GM12801 (cell line): Measurements from ENCODE around the gene MYBPHL.

Source experiments
- TF ChIP-seq, protein P1 (sequence below): IDR thresholded peaks from one replicate; pipeline ENCODE4 v1.5.1; 2011; ENCODE audit warnings: control low read depth; ENCODE audit not compliant: insufficient read length; ENCODE audit errors: extremely low read depth

MYBPHL gene

GRCh38 chr1:109251277-109252166 is 55.3 kb downstream of the MYBPHL start:
- TF ChIP-seq, protein P1, sequence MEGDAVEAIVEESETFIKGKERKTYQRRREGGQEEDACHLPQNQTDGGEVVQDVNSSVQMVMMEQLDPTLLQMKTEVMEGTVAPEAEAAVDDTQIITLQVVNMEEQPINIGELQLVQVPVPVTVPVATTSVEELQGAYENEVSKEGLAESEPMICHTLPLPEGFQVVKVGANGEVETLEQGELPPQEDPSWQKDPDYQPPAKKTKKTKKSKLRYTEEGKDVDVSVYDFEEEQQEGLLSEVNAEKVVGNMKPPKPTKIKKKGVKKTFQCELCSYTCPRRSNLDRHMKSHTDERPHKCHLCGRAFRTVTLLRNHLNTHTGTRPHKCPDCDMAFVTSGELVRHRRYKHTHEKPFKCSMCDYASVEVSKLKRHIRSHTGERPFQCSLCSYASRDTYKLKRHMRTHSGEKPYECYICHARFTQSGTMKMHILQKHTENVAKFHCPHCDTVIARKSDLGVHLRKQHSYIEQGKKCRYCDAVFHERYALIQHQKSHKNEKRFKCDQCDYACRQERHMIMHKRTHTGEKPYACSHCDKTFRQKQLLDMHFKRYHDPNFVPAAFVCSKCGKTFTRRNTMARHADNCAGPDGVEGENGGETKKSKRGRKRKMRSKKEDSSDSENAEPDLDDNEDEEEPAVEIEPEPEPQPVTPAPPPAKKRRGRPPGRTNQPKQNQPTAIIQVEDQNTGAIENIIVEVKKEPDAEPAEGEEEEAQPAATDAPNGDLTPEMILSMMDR, result no peak

- TF ChIP-seq, protein P1, result no peak
Measured at GRCh38 chr1:109250454-109251276, 56.1 kb downstream of the MYBPHL start.

- TF ChIP-seq, protein P1, result no peak
Measured at GRCh38 chr1:109249654-109250401, 57.0 kb downstream of the MYBPHL start.

GRCh38 chr1:109248797-109249629 is 57.8 kb downstream of the MYBPHL start, which contains the start of gene CELSR2:
TSS of gene CELSR2 (plus strand) at chr1:109249539. CDS start at chr1:109250080, 541 bp downstream.
- TF ChIP-seq, protein P1, result no peak

DNA sequence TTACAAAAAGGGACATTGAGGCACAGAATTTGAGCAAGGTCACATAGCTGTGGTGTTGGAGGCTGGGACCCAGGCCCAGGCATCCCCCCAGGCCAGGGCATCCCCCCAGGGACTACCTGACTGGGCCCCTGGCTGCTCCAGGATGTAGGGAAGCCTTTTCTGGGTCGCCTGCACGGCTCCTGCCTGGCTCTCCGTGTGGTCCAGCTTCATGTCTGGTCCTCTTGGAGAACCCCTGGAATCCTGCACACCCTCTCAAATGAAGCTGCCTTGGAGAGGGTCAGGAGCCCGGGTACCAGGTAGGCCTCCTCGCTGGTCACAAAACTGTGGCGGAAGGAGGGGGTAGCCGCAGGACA is 58.4 kb downstream of the MYBPHL start:
- TF ChIP-seq, protein P1, result no peak

- TF ChIP-seq, protein P1, result no peak
Measured at GRCh38 chr1:109247401-109248365, 59.1 kb downstream of the MYBPHL start.
